Myocyte (in vitro differentiated cells): ENCODE measurements around the gene CNGA3. TPM values are rescaled to one million over a fixed set of nuclear protein-coding genes. Genes with fewer than 3 reads are reported as not detected.
A peak's percentile ranks its signal among the peaks of the same experiment; 100 is the strongest.
"Not testable (repeated sequence)": the region's sequence is repeated elsewhere in the genome, so short reads cannot be mapped to it uniquely, and the experiment has no call there.

ENCODE experiments used
- DNase-seq: peaks from one replicate; pipeline ENCODE4 v3.0.0-alpha.2; 2012; ENCODE audit warnings: low read depth
- polyA plus RNA-seq: library from polyadenylated mRNA; unstranded; fragments of >200 nt; gene quantifications from one replicate; pipeline ENCODE4 v1.2.1, GENCODE V29; 2012; ENCODE audit warnings: missing spikeins
- total RNA-seq: library from RNA; depleted of rRNA; stranded (reverse); fragments of >200 nt; gene quantifications from 2 replicates; pipeline ENCODE4 v1.2.3, GENCODE V29; 2014

CNGA3 gene
- total RNA-seq, result 0.10 TPM in 1 of 2 replicates, not detected in the other
- 0.06 TPM for polyA plus RNA-seq

GRCh38 chr2:98346311-98347236 lies at the start of gene CNGA3:
Gene CNGA3 (plus strand): TSS chr2:98346456. CDS start chr2:98369976, 23,520 bp downstream.
- peak; percentile 32 for DNase-seq

DNA sequence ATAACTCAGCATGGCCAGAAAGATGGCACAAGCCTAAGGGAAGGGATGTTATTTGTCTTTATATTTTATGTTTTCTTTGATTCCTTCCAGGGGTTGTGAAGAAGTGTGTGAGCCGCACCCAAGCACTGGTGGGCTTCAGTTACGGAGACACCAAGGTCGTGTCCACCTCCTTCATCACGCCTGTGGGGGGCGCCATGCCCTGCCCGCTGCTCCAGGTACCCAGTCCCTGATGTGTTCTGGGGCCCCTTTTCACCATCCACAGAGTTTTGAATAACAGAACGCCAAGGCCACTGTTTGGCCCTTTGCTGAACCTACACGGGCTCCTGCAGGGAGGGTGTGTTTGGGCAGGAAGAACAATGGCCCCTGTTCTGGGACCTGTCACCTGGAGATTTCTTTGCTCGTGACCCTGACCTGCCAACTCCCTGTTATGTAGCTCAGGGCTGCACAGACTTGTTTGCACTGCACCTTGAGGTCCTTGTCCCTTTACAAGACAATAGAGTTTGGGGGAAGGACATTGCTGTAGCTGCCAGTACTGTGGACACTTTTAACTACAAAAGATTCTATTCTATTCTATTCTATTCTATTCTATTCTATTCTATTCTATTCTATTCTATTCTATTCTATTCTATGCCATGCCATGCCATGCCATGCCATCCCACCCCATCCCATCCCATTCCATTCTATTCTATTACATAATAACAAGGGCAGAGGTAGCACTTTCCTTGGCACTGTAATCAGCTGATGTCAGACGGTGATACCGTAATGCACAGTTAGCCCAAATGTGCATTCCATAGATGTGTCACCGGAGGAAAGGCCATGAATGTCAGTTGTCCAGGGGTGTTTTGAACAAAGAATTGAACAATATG lies 48.2 kb upstream of the CNGA3 start:
- DNase-seq, result no peak

- DNase-seq, result no peak
Measured at GRCh38 chr2:98298683-98299164, 47.5 kb upstream of the CNGA3 start.

DNA sequence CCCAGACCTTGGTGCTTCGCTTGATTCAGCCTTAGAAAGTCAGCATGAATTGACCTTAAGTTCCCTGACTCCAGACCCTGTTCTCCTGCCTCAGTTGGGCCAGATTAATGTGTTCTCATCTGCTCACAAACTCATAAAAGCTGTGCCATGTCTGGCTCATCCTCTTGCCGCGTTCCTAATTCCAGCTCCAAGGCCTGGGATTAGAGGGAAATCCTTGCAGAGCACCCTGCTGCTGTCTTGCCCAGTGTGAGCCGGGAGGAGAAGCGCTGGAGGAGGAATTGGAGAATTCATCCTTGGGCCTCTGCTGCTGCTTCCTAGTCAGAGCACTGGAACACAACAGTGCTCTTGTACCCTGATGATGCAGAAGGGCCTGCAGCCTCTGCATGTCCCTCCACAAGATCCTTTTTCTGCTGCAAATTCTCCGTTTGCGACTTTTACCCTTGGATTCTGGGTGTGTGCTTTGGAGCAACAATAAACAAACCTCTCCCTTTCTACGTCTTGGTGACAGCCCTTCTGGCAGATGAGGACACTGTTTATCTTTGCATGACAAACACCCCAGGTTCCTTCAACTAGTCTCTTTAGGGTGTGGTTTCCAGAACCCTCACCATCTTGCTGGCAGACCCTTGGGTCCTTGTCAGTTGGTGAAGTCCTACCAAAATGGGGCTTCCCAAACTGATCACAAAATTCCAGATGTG lies 46.9 kb upstream of the CNGA3 start:
- DNase-seq, result no peak

- DNase-seq, result no peak
Measured at GRCh38 chr2:98300141-98300874, 45.9 kb upstream of the CNGA3 start.

- no peak for DNase-seq
Measured at GRCh38 chr2:98301469-98301868, 44.8 kb upstream of the CNGA3 start.

GRCh38 chr2:98307131-98307696 lies 39.0 kb upstream of the CNGA3 start:
- not testable (repeated sequence) for DNase-seq

DNA sequence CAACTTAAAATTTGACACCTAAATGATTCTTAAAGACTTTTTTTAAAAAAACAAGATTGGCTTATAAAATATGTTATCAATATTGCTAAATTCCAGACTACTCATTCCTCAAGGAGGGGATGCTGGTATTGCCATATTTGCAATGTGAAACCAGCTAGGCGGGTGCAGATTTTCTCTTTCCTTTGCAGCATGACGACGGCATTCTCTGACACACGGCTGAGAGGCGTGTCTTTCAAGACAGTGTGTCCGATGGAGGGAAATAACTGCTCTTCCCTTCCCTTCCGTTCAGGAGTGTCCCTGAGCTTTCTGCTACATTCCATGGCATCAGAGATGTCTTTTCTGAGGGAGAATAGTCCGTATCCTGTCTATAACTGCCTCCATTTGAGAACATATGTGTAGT lies 38.2 kb upstream of the CNGA3 start:
- no peak for DNase-seq

GRCh38 chr2:98308532-98308931 lies 37.7 kb upstream of the CNGA3 start:
- no peak for DNase-seq

- no peak for DNase-seq
Measured at GRCh38 chr2:98309580-98309979, 36.7 kb upstream of the CNGA3 start.

GRCh38 chr2:98310010-98310409 lies 36.2 kb upstream of the CNGA3 start:
- DNase-seq, result no peak

DNA sequence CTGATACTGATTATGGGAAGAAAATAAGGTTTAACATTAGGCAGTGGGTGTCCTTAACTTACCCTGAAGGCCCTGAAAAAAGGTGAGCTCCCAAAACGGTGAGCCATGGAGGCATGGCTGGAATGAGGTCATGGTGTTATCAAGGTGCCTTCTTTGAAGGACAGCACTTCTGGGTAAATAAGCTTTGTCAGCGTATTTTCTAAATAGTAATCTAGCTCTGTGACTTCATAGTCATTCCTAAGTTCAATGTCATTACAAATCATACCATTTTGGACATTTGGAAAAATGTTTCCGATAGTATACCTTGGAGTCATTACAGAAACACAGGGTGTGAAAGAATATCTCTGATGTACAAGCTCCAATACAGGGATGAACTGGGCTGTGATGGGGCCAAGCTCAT lies 35.2 kb upstream of the CNGA3 start:
- no peak for DNase-seq

DNA sequence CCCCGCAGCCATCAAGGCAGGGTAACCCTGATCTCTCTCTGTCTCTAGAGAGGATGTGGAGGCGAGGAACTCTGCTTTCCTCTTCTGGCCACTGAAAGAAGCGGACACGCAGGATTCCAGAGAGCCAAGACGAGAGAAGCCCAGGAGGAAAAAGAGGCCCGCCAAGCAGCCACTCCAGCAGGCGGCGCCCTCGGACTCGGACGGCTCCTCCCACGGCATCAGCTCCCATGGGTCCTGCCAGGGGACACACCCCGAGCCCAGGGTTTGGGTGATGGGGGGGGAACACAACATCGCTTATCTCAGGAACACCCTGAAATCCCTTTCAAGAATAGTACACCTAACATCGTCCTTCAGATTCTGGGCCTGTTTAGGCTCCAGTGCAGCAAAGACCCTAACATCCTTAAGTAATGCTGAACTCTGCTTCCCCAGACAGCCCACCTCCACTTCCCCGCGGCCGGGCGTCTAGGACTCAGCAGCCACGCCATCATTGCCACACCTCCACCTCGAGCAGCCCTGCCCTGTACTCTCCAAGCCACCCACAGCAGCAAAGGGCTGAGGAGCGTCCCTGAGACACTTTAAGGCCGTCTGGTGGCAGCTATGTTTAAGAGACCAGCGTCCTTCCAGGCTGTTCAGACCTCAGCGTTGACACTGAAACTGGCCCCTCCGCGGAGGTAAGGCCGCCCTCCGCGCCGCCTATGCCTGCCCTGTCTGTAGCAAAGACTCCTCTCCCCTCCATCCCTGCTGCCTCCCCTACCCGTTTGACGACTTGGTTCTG lies 34.3 kb upstream of the CNGA3 start:
- DNase-seq, result no peak

GRCh38 chr2:98313492-98314250 lies 32.6 kb upstream of the CNGA3 start:
- no peak for DNase-seq

DNA sequence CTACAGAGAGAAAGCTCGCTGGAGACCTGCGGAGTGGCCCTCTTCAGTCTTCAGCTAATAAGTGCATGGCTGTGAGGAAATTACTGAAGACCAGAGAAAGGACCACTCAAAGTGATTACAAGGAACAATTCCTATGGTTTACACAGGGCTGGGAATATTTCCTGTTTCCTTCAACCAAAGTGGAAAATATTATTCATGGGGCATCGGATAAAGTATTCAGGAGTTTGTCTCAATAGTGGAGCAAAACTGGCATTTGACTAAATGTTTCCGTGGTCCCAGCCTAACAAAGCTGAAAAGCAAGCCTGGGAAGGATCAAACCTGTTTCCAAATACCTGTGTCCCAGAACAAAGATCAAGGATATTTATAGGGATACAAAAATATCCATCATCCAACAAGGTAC lies 32.0 kb upstream of the CNGA3 start:
- DNase-seq, result no peak

GRCh38 chr2:98315957-98316356 lies 30.3 kb upstream of the CNGA3 start:
- no peak for DNase-seq

GRCh38 chr2:98317214-98317613 lies 29.0 kb upstream of the CNGA3 start:
- DNase-seq, result no peak

GRCh38 chr2:98320171-98320570 lies 26.1 kb upstream of the CNGA3 start:
- DNase-seq, result not testable (repeated sequence)

DNA sequence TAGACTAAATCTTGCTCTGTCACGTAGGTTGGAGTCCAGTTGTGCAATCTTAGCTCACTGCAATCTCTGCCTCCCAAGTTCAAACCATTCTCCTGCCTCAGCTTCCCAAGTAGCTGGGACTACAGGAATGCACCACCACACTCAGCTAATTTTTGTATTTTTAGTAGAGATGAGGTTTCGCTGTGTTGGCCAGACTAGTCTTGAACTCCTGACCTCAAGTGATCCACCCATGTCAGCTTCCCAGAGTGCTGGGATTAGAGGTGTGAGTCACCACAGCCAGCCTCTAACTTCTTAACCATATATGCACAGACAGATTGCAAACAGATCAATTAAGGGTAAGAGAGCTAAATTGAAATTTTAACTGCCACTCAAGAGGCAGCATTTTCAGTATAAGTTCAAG lies 22.1 kb upstream of the CNGA3 start:
- DNase-seq, result no peak
